ENCODE measurements around the gene SPEG. TPM values are rescaled to one million over a fixed set of nuclear protein-coding genes. Genes with fewer than 3 reads are reported as not detected.

The SPEG gene
- total and polyA plus RNA-seq, 2 of the 13 experiments (the other 11 are each of a cell fraction or from before 2014, with no cell fraction given) = 0.18 to 0.24 TPM

DNA sequence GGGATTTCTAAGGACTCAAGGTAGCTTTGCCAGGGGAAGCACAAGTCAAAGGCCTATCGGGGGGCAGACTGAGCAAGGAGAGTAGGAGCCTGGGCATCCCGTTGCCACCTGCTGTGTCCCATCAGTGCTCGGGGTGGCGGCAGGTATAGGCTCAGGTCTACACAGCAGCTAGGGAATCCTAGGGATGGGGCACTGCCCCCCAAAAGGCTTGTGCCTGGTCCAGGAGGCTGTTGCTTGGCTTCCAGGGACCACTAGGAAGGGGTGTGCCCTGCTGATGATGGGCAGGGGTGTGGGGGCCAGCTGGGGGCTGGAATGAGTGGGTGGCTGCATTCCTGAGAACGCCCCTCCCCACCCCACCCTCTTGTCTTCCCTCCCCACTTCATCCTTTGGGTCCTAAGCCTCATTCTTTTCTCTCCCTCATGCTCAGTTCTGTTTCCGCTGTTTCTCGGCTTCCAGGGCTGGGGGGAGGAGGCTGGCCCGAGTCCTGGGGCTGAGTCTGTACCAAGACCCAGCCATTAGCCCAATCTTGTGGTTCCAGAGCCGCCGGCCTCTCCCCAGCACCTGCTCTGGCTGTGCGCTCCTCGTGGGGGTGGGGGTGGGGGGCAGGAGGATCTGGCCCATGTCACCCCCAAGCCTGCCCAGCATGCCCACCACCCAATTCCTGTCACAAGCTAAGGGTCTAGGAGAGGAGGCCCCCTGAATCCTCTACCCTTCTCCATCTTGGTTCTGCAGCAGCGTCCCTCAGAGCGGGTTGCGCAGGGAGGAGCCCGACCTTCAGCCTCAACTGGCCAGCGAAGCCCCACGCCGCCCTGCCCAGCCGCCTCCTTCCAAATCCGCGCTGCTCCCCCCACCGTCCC, 12.8 kb downstream of the SPEG start:
- no peak for FAIRE-seq
- 42% methylated on average over 17 of the region's 23 CpGs for WGBS (ENCODE audit: low lambda C conversion rate)
- ChIA-PET CTCF (ENCODE audit: low intra/inter-chr PET ratio, low total read pairs) (no interaction called here), POLR2A (interaction anchor here (1.2 kb wide), 1 partner anchor 10 kb away, joined by 5 read pairs; no protein-coding TSS in a partner anchor)
- in situ Hi-C loops (cut with HindIII; ENCODE audit: extremely low pct_ligation_motif_present, low pct_unique_long_range_greater_than_20kb) (no loop called here), intact Hi-C loops (cut with micrococcal nuclease; ENCODE audit: unreplicated experiment) (no loop called here)
- no peak overlapping the region for H2AFZ ChIP-seq (ENCODE audit: low read length)
- no peak overlapping the region for H3K9ac ChIP-seq (ENCODE audit: insufficient read depth, low read depth, low read length)
- H3K4me1 ChIP-seq (ENCODE audit: insufficient read depth, low read length) = no peaks in the 10 kb centered on the region
- H3K79me2 ChIP-seq (ENCODE audit: insufficient read depth, low read length) = no peaks in the 10 kb centered on the region
- no peak overlapping the region for H3K4me3 ChIP-seq (replicated peaks in 1 of 3; ENCODE audit: insufficient read depth in 1 of 3, low read depth in 2 of 3, low read length in 3 of 3)
- H3K36me3 ChIP-seq (replicated peaks in 1 of 2; ENCODE audit: control insufficient read depth in 1 of 2, insufficient read depth in 2 of 2, low read length in 2 of 2) = no peaks in the 10 kb centered on the region
- no TSS peak for BruUV-seq (replicated peaks)
- H3K27ac ChIP-seq (ENCODE audit: extremely low read length, insufficient read depth, low read length) = no peak overlapping the region
- no peak for ATAC-seq
- TF ChIP-seq ZNF800 (CRISPR knock-in tag; IDR thresholded peaks at IDR 0.05) (0 out of 2 replicates have a peak, but pooled peaks have one; percentile 20), ZNF850 (CRISPR knock-in tag; conservative IDR thresholded peaks at IDR 0.05) (no peak)
- no peak overlapping the region for H3K4me2 ChIP-seq (ENCODE audit: low read depth, low read length)
- no peak for DNase-seq (ENCODE audit: low spot score)
- H3K9me3 ChIP-seq (ENCODE audit: low read length) = no peaks in the 10 kb centered on the region
- peaks cover 4% of the 10 kb centered on the region; the same call in 1 of the 2 replicates for H4K20me1 ChIP-seq (ENCODE audit: insufficient read depth, low read length)
- H3K27me3 ChIP-seq (ENCODE audit: control insufficient read depth in 1 of 2, insufficient read depth in 2 of 2, low read length in 2 of 2) = peaks cover 65 to 100% of the 10 kb centered on the region in 2 experiments

- 29% methylated on average over 32 of the region's 88 CpGs for WGBS (ENCODE audit: low lambda C conversion rate)
- Histone ChIP-seq H3K4me2 (ENCODE audit: low read depth, low read length) (no peak overlapping the region; the same call in 1 of the 2 replicates), H3K27me3 (ENCODE audit: control insufficient read depth in 1 of 2, insufficient read depth in 2 of 2, low read length in 2 of 2) (peaks cover 66 to 100% of the 10 kb centered on the region in 2 experiments), H3K9me3 (ENCODE audit: low read length) (no peaks in the 10 kb centered on the region), H3K4me1 (ENCODE audit: insufficient read depth, low read length) (no peaks in the 10 kb centered on the region), H3K9ac (ENCODE audit: insufficient read depth, low read depth, low read length) (no peak overlapping the region), H3K79me2 (ENCODE audit: insufficient read depth, low read length) (no peaks in the 10 kb centered on the region), H3K4me3 (replicated peaks in 1 of 3; ENCODE audit: insufficient read depth in 1 of 3, low read depth in 2 of 3, low read length in 3 of 3) (peak overlapping the region in 1 of 3 experiments; percentile 39; a peak in 1 of 6 replicates), H4K20me1 (ENCODE audit: insufficient read depth, low read length) (peaks cover 4% of the 10 kb centered on the region; the same call in 1 of the 2 replicates), H3K36me3 (replicated peaks in 1 of 2; ENCODE audit: control insufficient read depth in 1 of 2, insufficient read depth in 2 of 2, low read length in 2 of 2) (no peaks in the 10 kb centered on the region), H2AFZ (ENCODE audit: low read length) (no peak overlapping the region), H3K27ac (ENCODE audit: extremely low read length, insufficient read depth, low read length) (no peak overlapping the region)
- POLR2A ChIA-PET = no interaction called here
- in situ Hi-C loops (cut with HindIII; ENCODE audit: extremely low pct_ligation_motif_present, low pct_unique_long_range_greater_than_20kb) = no loop called here
- no peak for FAIRE-seq
- peak; percentile 21 for ATAC-seq
- intact Hi-C loops (cut with micrococcal nuclease; ENCODE audit: unreplicated experiment) = no loop called here
- CTCF ChIA-PET (ENCODE audit: low intra/inter-chr PET ratio, low total read pairs) = no interaction called here
- DNase-seq (ENCODE audit: low spot score) = no peak
- no TSS peak for BruUV-seq (replicated peaks)
- TF ChIP-seq HNRNPL (IDR thresholded peaks at IDR 0.05; ENCODE audit: low read depth, low read length) (no peak), XBP1 (CRISPR knock-in tag; IDR thresholded peaks at IDR 0.05) (no peak), UBTF (CRISPR knock-in tag; IDR thresholded peaks at IDR 0.05) (peak; percentile 17; the same call in 1 of the 2 replicates)
- TF ChIP-seq, protein P1, sequence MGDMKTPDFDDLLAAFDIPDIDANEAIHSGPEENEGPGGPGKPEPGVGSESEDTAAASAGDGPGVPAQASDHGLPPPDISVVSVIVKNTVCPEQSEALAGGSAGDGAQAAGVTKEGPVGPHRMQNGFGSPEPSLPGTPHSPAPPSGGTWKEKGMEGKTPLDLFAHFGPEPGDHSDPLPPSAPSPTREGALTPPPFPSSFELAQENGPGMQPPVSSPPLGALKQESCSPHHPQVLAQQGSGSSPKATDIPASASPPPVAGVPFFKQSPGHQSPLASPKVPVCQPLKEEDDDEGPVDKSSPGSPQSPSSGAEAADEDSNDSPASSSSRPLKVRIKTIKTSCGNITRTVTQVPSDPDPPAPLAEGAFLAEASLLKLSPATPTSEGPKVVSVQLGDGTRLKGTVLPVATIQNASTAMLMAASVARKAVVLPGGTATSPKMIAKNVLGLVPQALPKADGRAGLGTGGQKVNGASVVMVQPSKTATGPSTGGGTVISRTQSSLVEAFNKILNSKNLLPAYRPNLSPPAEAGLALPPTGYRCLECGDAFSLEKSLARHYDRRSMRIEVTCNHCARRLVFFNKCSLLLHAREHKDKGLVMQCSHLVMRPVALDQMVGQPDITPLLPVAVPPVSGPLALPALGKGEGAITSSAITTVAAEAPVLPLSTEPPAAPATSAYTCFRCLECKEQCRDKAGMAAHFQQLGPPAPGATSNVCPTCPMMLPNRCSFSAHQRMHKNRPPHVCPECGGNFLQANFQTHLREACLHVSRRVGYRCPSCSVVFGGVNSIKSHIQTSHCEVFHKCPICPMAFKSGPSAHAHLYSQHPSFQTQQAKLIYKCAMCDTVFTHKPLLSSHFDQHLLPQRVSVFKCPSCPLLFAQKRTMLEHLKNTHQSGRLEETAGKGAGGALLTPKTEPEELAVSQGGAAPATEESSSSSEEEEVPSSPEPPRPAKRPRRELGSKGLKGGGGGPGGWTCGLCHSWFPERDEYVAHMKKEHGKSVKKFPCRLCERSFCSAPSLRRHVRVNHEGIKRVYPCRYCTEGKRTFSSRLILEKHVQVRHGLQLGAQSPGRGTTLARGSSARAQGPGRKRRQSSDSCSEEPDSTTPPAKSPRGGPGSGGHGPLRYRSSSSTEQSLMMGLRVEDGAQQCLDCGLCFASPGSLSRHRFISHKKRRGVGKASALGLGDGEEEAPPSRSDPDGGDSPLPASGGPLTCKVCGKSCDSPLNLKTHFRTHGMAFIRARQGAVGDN (CRISPR knock-in tag; IDR thresholded peaks at IDR 0.05) = peak; percentile 59
Measured at GRCh38 chr2:219448099-219448775, 13.6 kb downstream of the SPEG start.
